GM18867 (cell line): Measurements from ENCODE around the gene MYLIP.

Source experiments
- ATAC-seq: cut with Tn5 transposase; IDR thresholded peaks from one replicate; pipeline ENCODE4 v1.9.1; 2021; ENCODE audit warnings: mild to moderate bottlenecking, moderate library complexity; ENCODE audit not compliant: unreplicated experiment

The MYLIP gene

GRCh38 chr6:16137451-16137801, 8.5 kb downstream of the MYLIP start:
- ATAC-seq, result no peak

- ATAC-seq, result no peak
Measured at GRCh38 chr6:16139556-16139955, 10.7 kb downstream of the MYLIP start.

- ATAC-seq, result no peak
Measured at GRCh38 chr6:16140607-16141006, 11.7 kb downstream of the MYLIP start.

- ATAC-seq, result no peak
Measured at GRCh38 chr6:16141514-16141913, 12.6 kb downstream of the MYLIP start.

- ATAC-seq, result no peak
Measured at GRCh38 chr6:16145038-16145437, 16.2 kb downstream of the MYLIP start.

- no peak for ATAC-seq
Measured at GRCh38 chr6:16146028-16146427, 17.1 kb downstream of the MYLIP start.

- no peak for ATAC-seq
Measured at GRCh38 chr6:16146527-16146955, 17.7 kb downstream of the MYLIP start.

GRCh38 chr6:16148498-16148897, 19.6 kb downstream of the MYLIP start:
- no peak for ATAC-seq

- ATAC-seq, result no peak
Measured at GRCh38 chr6:16149305-16149704, 20.4 kb downstream of the MYLIP start.

GRCh38 chr6:16150098-16150497, 21.2 kb downstream of the MYLIP start:
- no peak for ATAC-seq

- no peak for ATAC-seq
Measured at GRCh38 chr6:16153211-16153820, 24.4 kb downstream of the MYLIP start.

- no peak for ATAC-seq
Measured at GRCh38 chr6:16154904-16155303, 26.0 kb downstream of the MYLIP start.

GRCh38 chr6:16157492-16157891, 28.6 kb downstream of the MYLIP start:
- no peak for ATAC-seq

- no peak for ATAC-seq
Measured at GRCh38 chr6:16157909-16158308, 29.0 kb downstream of the MYLIP start.

GRCh38 chr6:16158943-16159557, 30.2 kb downstream of the MYLIP start:
- ATAC-seq, result no peak

GRCh38 chr6:16160794-16161193, 31.9 kb downstream of the MYLIP start:
- no peak for ATAC-seq

- ATAC-seq, result no peak
Measured at GRCh38 chr6:16162003-16162402, 33.1 kb downstream of the MYLIP start.

GRCh38 chr6:16163066-16163465, 34.2 kb downstream of the MYLIP start:
- ATAC-seq, result no peak

- ATAC-seq, result no peak
Measured at GRCh38 chr6:16163535-16164300, 34.8 kb downstream of the MYLIP start.

- ATAC-seq, result no peak
Measured at GRCh38 chr6:16165641-16166040, 36.8 kb downstream of the MYLIP start.

GRCh38 chr6:16166871-16167608, 38.2 kb downstream of the MYLIP start:
- no peak for ATAC-seq

- no peak for ATAC-seq
Measured at GRCh38 chr6:16168121-16168520, 39.2 kb downstream of the MYLIP start.
